ENCODE results near the gene PDZRN3. TPM values are rescaled to one million over a fixed set of nuclear protein-coding genes. Genes with fewer than 3 reads are reported as not detected.

The PDZRN3 gene
- total RNA-seq, 1 donor from 2014 or later, result 23.9 TPM

GRCh38 chr3:73364517-73364916, 260.2 kb downstream of the PDZRN3 start:
- Histone ChIP-seq H3K36me3 (no peaks in the 10 kb centered on the region), H3K27ac (no peak overlapping the region), H3K27me3 (no peaks in the 10 kb centered on the region), H3K4me3 (no peak overlapping the region), H3K9me3 (no peaks in the 10 kb centered on the region), H3K4me1 (no peaks in the 10 kb centered on the region)
- no peak for TF ChIP-seq CTCF (IDR thresholded peaks at IDR 0.05)
- ATAC-seq (no peak), DNase-seq (no peak)
- intact Hi-C loops (cut with DNase I), result no loop called here

GRCh38 chr3:73363093-73363492, 261.6 kb downstream of the PDZRN3 start:
- no peak for DNase-seq
- Histone ChIP-seq H3K27ac (no peak overlapping the region), H3K36me3 (no peaks in the 10 kb centered on the region), H3K4me3 (no peak overlapping the region), H3K9me3 (no peaks in the 10 kb centered on the region), H3K4me1 (no peaks in the 10 kb centered on the region), H3K27me3 (no peaks in the 10 kb centered on the region)
- intact Hi-C loops (cut with DNase I), result no loop called here
- TF ChIP-seq CTCF (IDR thresholded peaks at IDR 0.05), result no peak
- ATAC-seq, result no peak

GRCh38 chr3:73361591-73361990, 263.1 kb downstream of the PDZRN3 start:
- DNase-seq, result no peak
- intact Hi-C loops (cut with DNase I), result no loop called here
- Histone ChIP-seq H3K36me3 (no peaks in the 10 kb centered on the region), H3K27ac (no peak overlapping the region), H3K27me3 (no peaks in the 10 kb centered on the region), H3K4me3 (no peak overlapping the region), H3K9me3 (no peaks in the 10 kb centered on the region), H3K4me1 (no peaks in the 10 kb centered on the region)
- no peak for TF ChIP-seq CTCF (IDR thresholded peaks at IDR 0.05)
- no peak for ATAC-seq

GRCh38 chr3:73353649-73354217, 271.0 kb downstream of the PDZRN3 start:
- no peak for TF ChIP-seq CTCF (IDR thresholded peaks at IDR 0.05)
- Histone ChIP-seq H3K4me3 (no peak overlapping the region), H3K27ac (no peak overlapping the region), H3K4me1 (no peaks in the 10 kb centered on the region), H3K27me3 (no peaks in the 10 kb centered on the region), H3K9me3 (no peaks in the 10 kb centered on the region), H3K36me3 (no peaks in the 10 kb centered on the region)
- intact Hi-C loops (cut with DNase I), result no loop called here
- no peak for ATAC-seq
- DNase-seq, result no peak

- Histone ChIP-seq H3K4me1 (no peaks in the 10 kb centered on the region), H3K27me3 (no peaks in the 10 kb centered on the region), H3K4me3 (no peak overlapping the region), H3K27ac (no peak overlapping the region), H3K9me3 (no peaks in the 10 kb centered on the region), H3K36me3 (no peaks in the 10 kb centered on the region)
- ATAC-seq (no peak), DNase-seq (no peak)
- TF ChIP-seq CTCF (IDR thresholded peaks at IDR 0.05), result no peak
- intact Hi-C loops (cut with DNase I), result no loop called here
These were observed 271.7 kb downstream of the PDZRN3 start for GRCh38 chr3:73352841-73353645.
